Measurements from ENCODE around the gene AKR1C4. TPM values are rescaled to one million over a fixed set of nuclear protein-coding genes. Genes with fewer than 3 reads are reported as not detected.

AKR1C4 gene
- total RNA-seq = not detected
- long read RNA-seq, donor 1 = 0 reads
- long read RNA-seq, donor 2 = 0 reads

DNA sequence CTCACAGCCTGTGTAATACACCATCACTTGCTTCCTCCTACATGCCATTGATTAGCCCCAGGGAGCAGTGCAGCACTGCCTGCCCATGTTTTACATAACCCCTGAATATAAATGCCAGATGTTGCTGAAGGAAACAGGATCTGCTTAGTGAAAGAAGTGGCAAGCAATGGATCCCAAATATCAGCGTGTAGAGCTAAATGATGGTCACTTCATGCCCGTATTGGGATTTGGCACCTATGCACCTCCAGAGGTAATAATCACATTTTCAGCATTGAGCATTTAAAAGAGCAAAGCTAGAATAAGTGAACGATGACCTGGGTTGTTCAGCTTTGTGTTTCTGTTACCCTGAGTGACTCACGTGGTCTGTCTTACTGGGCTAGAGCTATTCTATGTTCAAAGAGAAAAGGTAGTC lies at the start of gene AKR1C4:
Gene AKR1C4 (plus strand): TSS at position 136 of the 412 bp plus-strand sequence. CDS start 31 bp downstream, at position 167.
- TF ChIP-seq, protein P1, sequence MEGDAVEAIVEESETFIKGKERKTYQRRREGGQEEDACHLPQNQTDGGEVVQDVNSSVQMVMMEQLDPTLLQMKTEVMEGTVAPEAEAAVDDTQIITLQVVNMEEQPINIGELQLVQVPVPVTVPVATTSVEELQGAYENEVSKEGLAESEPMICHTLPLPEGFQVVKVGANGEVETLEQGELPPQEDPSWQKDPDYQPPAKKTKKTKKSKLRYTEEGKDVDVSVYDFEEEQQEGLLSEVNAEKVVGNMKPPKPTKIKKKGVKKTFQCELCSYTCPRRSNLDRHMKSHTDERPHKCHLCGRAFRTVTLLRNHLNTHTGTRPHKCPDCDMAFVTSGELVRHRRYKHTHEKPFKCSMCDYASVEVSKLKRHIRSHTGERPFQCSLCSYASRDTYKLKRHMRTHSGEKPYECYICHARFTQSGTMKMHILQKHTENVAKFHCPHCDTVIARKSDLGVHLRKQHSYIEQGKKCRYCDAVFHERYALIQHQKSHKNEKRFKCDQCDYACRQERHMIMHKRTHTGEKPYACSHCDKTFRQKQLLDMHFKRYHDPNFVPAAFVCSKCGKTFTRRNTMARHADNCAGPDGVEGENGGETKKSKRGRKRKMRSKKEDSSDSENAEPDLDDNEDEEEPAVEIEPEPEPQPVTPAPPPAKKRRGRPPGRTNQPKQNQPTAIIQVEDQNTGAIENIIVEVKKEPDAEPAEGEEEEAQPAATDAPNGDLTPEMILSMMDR (IDR thresholded peaks at IDR 0.05) = no peak
- Histone ChIP-seq H3K4me3 (no peak within 1 kb of the TSS), H3K36me3 (ENCODE audit: low read depth) (no peaks in the 10 kb centered on the region), H3K9me3 (no peaks in the 10 kb centered on the region), H3K4me1 (ENCODE audit: low read depth) (no peaks in the 10 kb centered on the region)
- peak; percentile 43 for ATAC-seq
- DNase-seq = no peak
- intact Hi-C loops (cut with DNase I, micrococcal nuclease) = no loop called here

DNA sequence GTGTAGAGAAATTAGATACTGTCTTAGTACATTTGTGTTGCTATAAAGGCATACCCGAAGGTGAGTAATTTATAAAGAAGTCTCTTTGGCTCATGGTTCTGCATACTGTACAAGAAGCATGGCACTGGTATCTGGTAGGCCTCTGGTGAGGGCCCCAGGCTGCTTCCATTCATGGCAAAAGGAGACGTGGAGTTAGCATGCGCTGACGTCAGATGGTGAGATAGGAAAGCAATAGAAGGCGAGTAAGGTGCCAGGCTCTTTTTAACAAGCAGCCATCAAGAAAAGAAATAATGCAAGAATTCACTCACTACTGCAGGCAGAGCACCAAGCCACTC lies 49.8 kb upstream of the AKR1C4 start:
- no peak overlapping the region for H3K4me3 ChIP-seq
- peaks cover 16% of the 10 kb centered on the region for H3K4me1 ChIP-seq (ENCODE audit: low read depth)
- intact Hi-C loops (cut with DNase I, micrococcal nuclease) = no loop called here
- H3K36me3 ChIP-seq (ENCODE audit: low read depth) = no peaks in the 10 kb centered on the region
- ATAC-seq (peak; percentile 43), DNase-seq (peak in 2 of 3 donors; percentile 35 to 64)
- TF ChIP-seq, protein P1 (IDR thresholded peaks at IDR 0.05) = no peak
- peaks cover 5% of the 10 kb centered on the region for H3K9me3 ChIP-seq

DNA sequence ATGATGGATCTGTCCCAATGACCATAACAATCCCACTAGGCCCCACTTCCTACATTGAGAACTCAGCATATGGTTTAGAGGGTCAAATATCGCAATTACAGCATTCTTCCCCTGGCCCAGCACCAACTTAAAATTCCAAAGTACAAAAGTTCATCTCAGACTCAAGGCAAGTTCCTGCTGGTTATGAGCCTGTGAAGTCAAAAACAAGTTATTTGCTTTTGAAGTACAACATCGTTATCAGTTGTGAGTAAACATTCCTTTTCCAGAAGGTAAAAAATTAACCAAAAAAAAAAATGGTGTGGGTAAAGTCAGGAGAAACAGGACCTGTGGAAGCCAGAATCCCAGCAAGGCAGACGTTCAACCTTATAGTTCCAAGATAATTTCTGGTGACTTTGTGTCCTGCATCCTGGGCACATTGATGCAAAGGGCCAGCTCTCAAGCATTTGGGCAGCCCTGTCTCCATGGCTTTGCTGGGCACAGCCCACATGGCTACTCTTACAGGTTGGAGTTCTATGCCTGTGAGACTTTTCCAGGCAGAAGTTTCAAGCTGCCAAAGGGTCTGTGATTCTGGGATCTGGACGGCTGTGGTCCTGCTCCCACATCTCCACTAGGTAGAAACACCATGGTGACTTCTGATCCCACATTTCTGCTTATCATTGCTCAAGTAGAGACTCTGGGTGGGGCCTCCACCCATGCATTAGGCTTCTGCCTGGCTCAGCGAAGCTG lies 49.2 kb upstream of the AKR1C4 start:
- no peak overlapping the region for H3K4me3 ChIP-seq
- peak in 2 of 3 donors; percentile 51 to 77 for DNase-seq
- TF ChIP-seq, protein P1 (IDR thresholded peaks at IDR 0.05) = no peak
- H3K36me3 ChIP-seq (ENCODE audit: low read depth) = no peaks in the 10 kb centered on the region
- intact Hi-C loops (cut with DNase I, micrococcal nuclease) = no loop called here
- peaks cover 16% of the 10 kb centered on the region for H3K4me1 ChIP-seq (ENCODE audit: low read depth)
- peaks cover 5% of the 10 kb centered on the region for H3K9me3 ChIP-seq
- peak; percentile 90 for ATAC-seq

DNA sequence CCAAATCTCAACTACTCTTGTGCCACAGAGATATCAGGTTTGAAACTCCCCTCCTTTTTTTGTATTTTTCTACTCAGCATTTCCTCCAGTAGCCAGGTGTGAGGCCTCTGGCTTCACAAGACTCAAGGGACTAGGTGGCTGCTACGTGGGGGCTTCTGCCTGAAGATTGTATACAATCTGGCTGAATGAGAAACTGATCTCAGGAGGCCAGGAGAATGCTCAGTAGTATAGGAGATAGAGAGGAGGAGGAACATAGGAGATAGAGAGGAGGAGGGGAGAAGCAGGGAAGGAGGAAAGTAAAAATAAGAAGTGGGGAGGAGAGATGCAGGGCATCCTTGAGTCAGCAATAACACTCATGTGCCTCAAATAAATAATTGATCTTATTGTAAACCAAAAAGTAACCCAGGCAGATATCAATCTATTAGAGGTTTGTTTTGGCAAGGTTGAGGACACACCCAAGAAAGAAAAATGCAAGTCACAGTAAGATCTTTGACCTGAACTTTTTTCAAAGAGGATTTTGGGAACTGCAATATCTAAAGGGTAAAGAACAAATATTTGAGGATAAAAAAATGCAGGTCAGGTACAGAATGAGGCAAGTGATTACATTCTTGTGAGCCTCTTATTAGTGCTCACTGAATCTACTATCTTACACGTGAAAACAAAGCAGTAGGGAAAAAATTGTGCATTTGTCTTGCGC lies 48.5 kb upstream of the AKR1C4 start:
- TF ChIP-seq, protein P1 (IDR thresholded peaks at IDR 0.05) = no peak
- intact Hi-C loops (cut with DNase I, micrococcal nuclease) = no loop called here
- ATAC-seq (peak; percentile 27), DNase-seq (no peak)
- peaks cover 5% of the 10 kb centered on the region for H3K9me3 ChIP-seq
- H3K4me3 ChIP-seq = no peak overlapping the region
- H3K4me1 ChIP-seq (ENCODE audit: low read depth) = peaks cover 16% of the 10 kb centered on the region
- H3K36me3 ChIP-seq (ENCODE audit: low read depth) = no peaks in the 10 kb centered on the region

DNA sequence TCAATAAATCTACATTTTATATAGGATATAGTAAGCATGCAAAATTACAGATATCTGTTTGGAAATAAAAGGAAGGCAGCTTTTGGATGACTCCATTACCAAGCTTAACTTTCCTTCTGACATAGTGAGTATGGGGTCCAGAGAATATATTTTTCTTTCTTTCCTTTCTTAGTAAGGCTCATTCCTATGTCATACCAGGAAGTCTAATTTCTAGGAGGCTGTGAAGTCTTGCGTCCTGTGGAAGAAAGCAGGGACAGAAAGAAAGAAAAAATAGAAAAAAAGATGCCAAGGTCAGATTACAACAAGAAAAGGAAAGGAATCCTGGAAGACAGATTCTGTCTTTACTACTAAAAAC lies 48.0 kb upstream of the AKR1C4 start:
- Histone ChIP-seq H3K4me1 (ENCODE audit: low read depth) (peaks cover 16% of the 10 kb centered on the region), H3K36me3 (ENCODE audit: low read depth) (no peaks in the 10 kb centered on the region), H3K9me3 (peaks cover 5% of the 10 kb centered on the region), H3K4me3 (no peak overlapping the region)
- DNase-seq (no peak), ATAC-seq (no peak)
- TF ChIP-seq, protein P1 (IDR thresholded peaks at IDR 0.05) = no peak
- intact Hi-C loops (cut with DNase I, micrococcal nuclease) = no loop called here

Data from mucosa of descending colon (tissue), 3 donors.